ENCODE measurements around the gene ATRN. TPM values are rescaled to one million over a fixed set of nuclear protein-coding genes. Genes with fewer than 3 reads are reported as not detected.

The ATRN gene
- total and polyA plus RNA-seq, 2 donors (not counting 1 experiment from before 2014, with no cell fraction given), result 5.8 to 19.5 TPM

DNA sequence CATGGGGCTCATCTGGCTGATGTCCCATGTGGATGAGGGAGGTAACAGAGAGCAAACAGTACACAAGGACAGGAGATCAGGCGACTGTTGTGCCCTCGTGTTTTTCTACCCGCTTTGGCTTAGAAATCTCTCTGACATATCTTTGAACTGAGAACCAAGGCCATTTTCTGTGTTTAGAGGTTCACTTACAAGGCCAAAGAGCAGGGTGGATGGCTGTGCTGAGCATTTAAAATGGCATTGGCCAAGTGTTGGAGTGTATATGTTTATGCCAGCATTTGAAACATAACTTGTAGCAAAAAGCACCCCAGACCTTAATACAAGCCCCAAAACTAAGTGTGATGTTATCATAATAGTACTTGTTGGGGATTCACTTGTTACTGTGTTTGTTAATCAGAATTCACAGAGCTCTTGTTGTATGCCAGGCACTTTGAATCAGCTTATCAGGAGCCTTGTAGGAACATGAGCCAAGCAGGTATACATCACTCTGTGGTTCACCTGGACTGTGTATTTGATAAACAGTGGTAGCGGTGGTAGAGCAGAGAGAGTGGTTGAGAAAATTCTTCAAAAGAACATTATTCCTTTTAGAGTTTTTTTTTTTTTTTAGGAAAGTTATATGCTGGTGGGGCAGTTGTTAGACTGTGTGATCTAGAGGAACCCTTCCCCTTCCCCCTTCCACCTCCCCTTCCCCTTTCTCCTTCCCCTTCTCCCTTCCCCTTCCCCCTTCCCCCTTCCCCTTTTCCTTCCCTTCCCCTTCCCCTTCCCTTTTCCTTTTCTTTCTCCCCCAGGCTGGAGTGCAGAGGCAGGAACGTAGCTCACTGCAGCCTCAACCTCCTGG is 71.3 kb downstream of the ATRN start:
- Mint-ChIP-seq H3K4me1 (no peaks in the 10 kb centered on the region), H3K27ac (no peak overlapping the region), H3K9me3 (ENCODE audit: insufficient read depth) (no peaks in the 10 kb centered on the region), H3K4me3 (no peak overlapping the region), H3K27me3 (no peaks in the 10 kb centered on the region)
- intact Hi-C loops (cut with micrococcal nuclease), result no loop called here
- DNase-seq (no peak), ATAC-seq (ENCODE audit: low read depth) (no peak)
- H3K27me3 ChIP-seq (replicated peaks in 1 of 4; ENCODE audit: control extremely low read depth in 1 of 4, control insufficient read depth in 3 of 4, insufficient read depth in 4 of 4, low read length in 3 of 4), result no peaks in the 10 kb centered on the region
- no peaks in the 10 kb centered on the region for H4K20me1 ChIP-seq (ENCODE audit: control insufficient read depth, insufficient read depth, low read length, poor library complexity, severe bottlenecking)
- ChIA-PET CTCF (interaction anchor here (0.6 kb wide), 1 partner anchor 1906 kb away, joined by 3 read pairs; no protein-coding TSS in a partner anchor), POLR2A (no interaction called here)
- H2AFZ ChIP-seq (ENCODE audit: insufficient read depth, low read depth, low read length, poor library complexity, severe bottlenecking), result no peak overlapping the region
- H3K4me3 ChIP-seq (ENCODE audit: control extremely low read depth in 1 of 5, extremely low read depth in 1 of 5, insufficient read depth in 1 of 5, low read depth in 2 of 5, low read length in 4 of 5), result no peak overlapping the region
- no peaks in the 10 kb centered on the region for H3K4me1 ChIP-seq (ENCODE audit: control insufficient read depth in 2 of 2, insufficient read depth in 2 of 2, low read length in 2 of 2)
- no peaks in the 10 kb centered on the region for H3K9me3 ChIP-seq (ENCODE audit: control extremely low read depth in 1 of 3, control insufficient read depth in 2 of 3, insufficient read depth in 1 of 3, low read length in 2 of 3)
- TF ChIP-seq EZH2 (IDR thresholded peaks at IDR 0.05; ENCODE audit: borderline replicate concordance, insufficient read depth, low read depth, low read length, poor library complexity, severe bottlenecking), result no peak
- TF ChIP-seq, protein P1, sequence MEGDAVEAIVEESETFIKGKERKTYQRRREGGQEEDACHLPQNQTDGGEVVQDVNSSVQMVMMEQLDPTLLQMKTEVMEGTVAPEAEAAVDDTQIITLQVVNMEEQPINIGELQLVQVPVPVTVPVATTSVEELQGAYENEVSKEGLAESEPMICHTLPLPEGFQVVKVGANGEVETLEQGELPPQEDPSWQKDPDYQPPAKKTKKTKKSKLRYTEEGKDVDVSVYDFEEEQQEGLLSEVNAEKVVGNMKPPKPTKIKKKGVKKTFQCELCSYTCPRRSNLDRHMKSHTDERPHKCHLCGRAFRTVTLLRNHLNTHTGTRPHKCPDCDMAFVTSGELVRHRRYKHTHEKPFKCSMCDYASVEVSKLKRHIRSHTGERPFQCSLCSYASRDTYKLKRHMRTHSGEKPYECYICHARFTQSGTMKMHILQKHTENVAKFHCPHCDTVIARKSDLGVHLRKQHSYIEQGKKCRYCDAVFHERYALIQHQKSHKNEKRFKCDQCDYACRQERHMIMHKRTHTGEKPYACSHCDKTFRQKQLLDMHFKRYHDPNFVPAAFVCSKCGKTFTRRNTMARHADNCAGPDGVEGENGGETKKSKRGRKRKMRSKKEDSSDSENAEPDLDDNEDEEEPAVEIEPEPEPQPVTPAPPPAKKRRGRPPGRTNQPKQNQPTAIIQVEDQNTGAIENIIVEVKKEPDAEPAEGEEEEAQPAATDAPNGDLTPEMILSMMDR (IDR thresholded peaks at IDR 0.05), result no peak
- H3K9ac ChIP-seq (ENCODE audit: low read length), result no peak overlapping the region
- no peak overlapping the region for H3K27ac ChIP-seq (ENCODE audit: low read length in 2 of 2)
- WGBS (ENCODE audit: insufficient coverage), result 98% methylated on average over 4 of the region's 5 CpGs
- H3K79me2 ChIP-seq (ENCODE audit: control insufficient read depth, insufficient read depth, low read length), result no peaks in the 10 kb centered on the region
- peaks cover 0 to 16% of the 10 kb centered on the region in 2 experiments for H3K36me3 ChIP-seq (replicated peaks in 1 of 2; ENCODE audit: control extremely low read depth in 1 of 2, control insufficient read depth in 1 of 2, extremely low read depth in 1 of 2, insufficient read depth in 2 of 2, low read length in 1 of 2)
- no peak overlapping the region for H3K4me2 ChIP-seq (replicated peaks; ENCODE audit: low read depth, low read length, poor library complexity, severe bottlenecking)

GRCh38 chr20:3543901-3544507 is 73.2 kb downstream of the ATRN start:
- intact Hi-C loops (cut with micrococcal nuclease), result no loop called here
- no peak overlapping the region for H2AFZ ChIP-seq (ENCODE audit: insufficient read depth, low read depth, low read length, poor library complexity, severe bottlenecking)
- H3K4me1 Mint-ChIP-seq, result no peaks in the 10 kb centered on the region
- CTCF ChIA-PET, result no interaction called here
- no peak overlapping the region for H3K4me3 ChIP-seq (ENCODE audit: control extremely low read depth in 1 of 5, extremely low read depth in 1 of 5, insufficient read depth in 1 of 5, low read depth in 2 of 5, low read length in 4 of 5)
- H3K9me3 Mint-ChIP-seq (ENCODE audit: insufficient read depth), result no peaks in the 10 kb centered on the region
- no peaks in the 10 kb centered on the region for H3K27me3 Mint-ChIP-seq
- no peak overlapping the region for H3K9ac ChIP-seq (ENCODE audit: low read length)
- H3K4me1 ChIP-seq (ENCODE audit: control insufficient read depth in 2 of 2, insufficient read depth in 2 of 2, low read length in 2 of 2), result no peaks in the 10 kb centered on the region
- H3K27ac ChIP-seq (ENCODE audit: low read length in 2 of 2), result no peak overlapping the region
- no peaks in the 10 kb centered on the region for H3K79me2 ChIP-seq (ENCODE audit: control insufficient read depth, insufficient read depth, low read length)
- no peaks in the 10 kb centered on the region for H4K20me1 ChIP-seq (ENCODE audit: control insufficient read depth, insufficient read depth, low read length, poor library complexity, severe bottlenecking)
- H3K27me3 ChIP-seq (replicated peaks in 1 of 4; ENCODE audit: control extremely low read depth in 1 of 4, control insufficient read depth in 3 of 4, insufficient read depth in 4 of 4, low read length in 3 of 4), result no peaks in the 10 kb centered on the region
- 100% methylated on average over 3 of the region's 6 CpGs for WGBS (ENCODE audit: insufficient coverage)
- H3K9me3 ChIP-seq (ENCODE audit: control extremely low read depth in 1 of 3, control insufficient read depth in 2 of 3, insufficient read depth in 1 of 3, low read length in 2 of 3), result no peaks in the 10 kb centered on the region
- no peak overlapping the region for H3K27ac Mint-ChIP-seq
- POLR2A ChIA-PET, result no interaction called here
- no peak overlapping the region for H3K4me2 ChIP-seq (replicated peaks; ENCODE audit: low read depth, low read length, poor library complexity, severe bottlenecking)
- H3K4me3 Mint-ChIP-seq, result no peak overlapping the region
- H3K36me3 ChIP-seq (replicated peaks in 1 of 2; ENCODE audit: control extremely low read depth in 1 of 2, control insufficient read depth in 1 of 2, extremely low read depth in 1 of 2, insufficient read depth in 2 of 2, low read length in 1 of 2), result peaks cover 0 to 18% of the 10 kb centered on the region in 2 experiments
- TF ChIP-seq, protein P1 (IDR thresholded peaks at IDR 0.05), result no peak
- no peak for TF ChIP-seq EZH2 (IDR thresholded peaks at IDR 0.05; ENCODE audit: borderline replicate concordance, insufficient read depth, low read depth, low read length, poor library complexity, severe bottlenecking)
- DNase-seq (no peak), ATAC-seq (ENCODE audit: low read depth) (no peak)

All from B cell (primary cell).